ENCODE results near the gene SRMS.

- TF ChIP-seq CTCF (IDR thresholded peaks at IDR 0.05 in 4 of 5, conservative IDR thresholded peaks at IDR 0.05 in 1 of 5) (no peak), POLR2A (IDR thresholded peaks at IDR 0.05) (no peak)
These were observed 54.6 kb downstream of the SRMS start for GRCh38 chr20:63492982-63493381.

All from gastrocnemius medialis (tissue), 4 donors.